Breast epithelium (tissue), 3 donors: ENCODE data around the gene PBX3.

Experiments used
- CTCF ChIP-seq, 3 donors: fragments of 450-650 bp; IDR thresholded peaks; one replicate each; pipeline ENCODE4 v1.5.1; 2016 to 2017; ENCODE audit warnings: antibody characterized with exemption in 3 of 3, mild to moderate bottlenecking in 3 of 3, moderate library complexity in 3 of 3
- POLR2A ChIP-seq: fragments of 450-650 bp; IDR thresholded peaks from one replicate; pipeline ENCODE4 v1.6.1; 2016; ENCODE audit warnings: antibody characterized with exemption, mild to moderate bottlenecking, moderate library complexity
- POLR2AphosphoS5 ChIP-seq, 3 donors: sonication (generic); formaldehyde crosslinking; IDR thresholded peaks; one replicate each; pipeline ENCODE4 v1.6.1; 2017; ENCODE audit warnings: antibody characterized with exemption in 3 of 3

- TF ChIP-seq POLR2AphosphoS5 (IDR thresholded peaks at IDR 0.05) (no peak), POLR2A (no peak), CTCF (IDR thresholded peaks at IDR 0.05) (no peak)
Observed at GRCh38 chr9:125966466-125966865, 219.3 kb downstream of the PBX3 start.
